SKM-1 treated with dmso at 0.1 percent for 144 hours (cell line): ENCODE data around the gene HNRNPA1.
"Not testable (repeated sequence)": the region's sequence is repeated elsewhere in the genome, so short reads cannot be mapped to it uniquely, and the experiment has no call there.

Experiments used
- DNase-seq: peaks from one replicate; lab custom pipeline; 2025; ENCODE audit not compliant: unreplicated experiment; lab: John Stamatoyannopoulos, UW

The HNRNPA1 gene

DNA sequence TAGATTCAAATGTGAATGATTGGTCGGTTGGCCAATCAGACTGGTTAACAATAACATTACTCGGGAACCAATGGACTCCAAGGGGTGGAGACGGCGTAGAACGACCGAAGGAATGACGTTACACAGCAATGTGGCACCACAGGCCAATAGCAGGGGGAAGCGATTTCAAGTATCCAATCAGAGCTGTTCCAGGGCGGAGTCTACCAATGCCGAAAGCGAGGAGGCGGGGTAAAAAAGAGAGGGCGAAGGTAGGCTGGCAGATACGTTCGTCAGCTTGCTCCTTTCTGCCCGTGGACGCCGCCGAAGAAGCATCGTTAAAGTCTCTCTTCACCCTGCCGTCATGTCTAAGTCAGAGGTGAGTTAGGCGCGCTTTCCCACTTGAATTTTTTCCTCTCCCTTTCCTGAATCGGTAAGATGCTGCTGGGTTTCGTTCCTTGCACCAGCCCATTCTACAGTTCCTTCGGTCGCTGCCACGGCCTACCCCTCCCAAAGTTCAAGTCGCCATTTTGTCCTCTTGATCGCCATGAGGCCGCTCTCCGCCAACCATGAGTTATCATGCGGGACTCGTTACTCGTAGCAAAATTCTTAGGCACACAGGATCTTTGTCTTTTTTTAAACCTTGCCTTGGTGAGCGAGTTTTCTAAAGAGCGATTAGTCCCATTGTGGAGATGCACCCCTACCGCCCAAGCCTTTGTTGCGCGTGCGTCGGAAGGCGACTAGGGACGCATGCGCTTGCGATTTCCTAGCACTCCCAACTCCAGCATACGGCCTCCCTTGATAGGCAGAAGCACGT lies at the start of gene HNRNPA1:
Gene HNRNPA1 (plus strand): TSS at position 259 of the 793 bp plus-strand sequence. CDS start 82 bp downstream, at position 341.
- peak; percentile 94 for DNase-seq

DNA sequence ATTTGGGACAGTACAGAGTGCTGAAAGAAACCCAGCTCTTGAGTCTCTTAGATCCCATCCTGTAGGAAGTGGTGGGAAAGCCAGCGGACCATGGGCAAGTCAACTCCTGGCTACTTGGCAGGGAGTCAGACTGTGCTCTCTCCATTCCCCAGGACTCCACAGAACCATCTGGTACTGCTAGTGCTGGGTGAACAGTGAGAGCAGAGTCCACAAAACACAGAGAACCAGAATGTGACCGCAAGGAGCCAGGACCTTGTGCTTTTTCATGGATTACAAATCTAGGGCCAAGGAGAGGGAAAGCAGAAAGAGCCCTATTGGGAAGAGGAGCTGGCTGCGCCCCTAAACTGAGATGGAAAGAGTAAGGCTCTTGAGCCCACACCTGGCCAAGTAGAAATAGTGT lies 49.3 kb upstream of the HNRNPA1 start:
- DNase-seq: not testable (repeated sequence)

DNA sequence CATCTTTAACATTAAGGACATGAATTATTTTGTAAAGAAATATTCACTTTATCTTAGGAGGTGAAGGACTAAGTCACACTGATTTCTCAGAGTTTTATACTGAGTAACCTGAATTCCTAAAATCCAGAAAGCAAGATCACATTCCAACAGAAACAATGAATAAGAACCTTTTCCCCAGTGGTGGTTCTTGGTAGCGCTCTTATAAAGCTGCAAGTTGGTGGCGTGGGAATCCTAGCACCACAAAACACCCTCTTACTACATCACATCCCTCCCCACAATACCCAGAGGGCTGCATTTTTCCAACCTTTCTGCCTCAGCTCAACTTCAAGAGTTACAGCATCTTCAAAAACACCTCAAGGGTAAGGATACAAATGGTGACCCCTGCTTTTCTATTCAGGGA lies 47.7 kb upstream of the HNRNPA1 start:
- no peak for DNase-seq

DNA sequence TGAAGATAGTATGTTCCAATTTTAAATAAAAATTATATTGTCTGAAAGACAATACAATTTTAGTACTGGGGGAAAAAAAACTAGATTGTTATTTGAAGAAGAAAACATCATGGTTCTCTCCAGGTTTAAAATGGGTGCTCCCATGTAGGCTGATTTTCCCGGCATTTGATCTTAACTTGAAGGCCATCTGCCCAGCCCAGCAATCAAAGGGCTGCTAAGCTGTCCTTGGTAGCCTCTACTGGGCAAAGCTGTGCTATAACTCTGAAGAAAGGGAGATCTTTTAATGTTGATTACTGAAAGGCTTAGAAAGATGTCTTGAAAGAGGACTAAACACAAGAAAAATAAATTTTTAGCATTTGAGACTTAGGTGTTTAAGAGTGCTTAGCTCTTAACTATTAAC lies 42.0 kb upstream of the HNRNPA1 start:
- no peak for DNase-seq

DNA sequence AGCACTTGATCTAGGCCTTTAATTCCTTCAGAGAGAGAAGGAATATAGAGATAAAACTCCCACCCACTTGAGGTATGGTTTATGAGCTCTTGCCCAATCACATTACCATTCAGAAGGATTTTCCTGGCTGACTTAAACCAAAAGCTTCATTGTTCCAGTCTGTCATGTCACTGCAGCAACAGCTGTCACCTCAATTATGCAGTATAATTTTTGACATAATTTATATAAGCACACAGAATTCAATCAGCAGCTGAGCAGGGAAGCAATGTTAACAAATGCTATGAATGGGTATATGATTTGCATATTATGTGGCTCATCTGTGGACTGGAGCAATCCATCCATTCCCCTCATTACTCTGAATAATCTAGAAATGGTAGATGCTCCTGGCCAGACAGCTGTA lies 40.9 kb upstream of the HNRNPA1 start:
- DNase-seq: no peak

DNA sequence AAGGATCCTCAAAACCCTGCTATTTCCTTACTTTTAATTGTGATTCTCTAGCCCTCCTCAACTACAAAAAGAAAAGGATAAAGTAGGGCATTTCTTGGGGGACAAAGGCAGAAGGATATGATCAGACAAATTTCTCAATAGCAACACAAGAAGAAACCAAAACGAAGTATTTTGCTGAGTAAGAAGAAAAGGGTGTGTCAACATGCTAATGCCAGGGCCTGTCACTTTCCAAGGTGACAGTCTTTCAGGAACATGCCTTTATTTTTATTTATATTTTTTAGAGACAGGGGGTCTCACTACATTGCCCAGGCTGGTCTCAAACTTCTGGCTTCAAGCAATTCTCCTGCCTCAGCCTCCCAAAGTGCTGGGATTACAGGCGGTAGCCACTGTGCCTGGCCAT lies 40.4 kb upstream of the HNRNPA1 start:
- no peak for DNase-seq

DNA sequence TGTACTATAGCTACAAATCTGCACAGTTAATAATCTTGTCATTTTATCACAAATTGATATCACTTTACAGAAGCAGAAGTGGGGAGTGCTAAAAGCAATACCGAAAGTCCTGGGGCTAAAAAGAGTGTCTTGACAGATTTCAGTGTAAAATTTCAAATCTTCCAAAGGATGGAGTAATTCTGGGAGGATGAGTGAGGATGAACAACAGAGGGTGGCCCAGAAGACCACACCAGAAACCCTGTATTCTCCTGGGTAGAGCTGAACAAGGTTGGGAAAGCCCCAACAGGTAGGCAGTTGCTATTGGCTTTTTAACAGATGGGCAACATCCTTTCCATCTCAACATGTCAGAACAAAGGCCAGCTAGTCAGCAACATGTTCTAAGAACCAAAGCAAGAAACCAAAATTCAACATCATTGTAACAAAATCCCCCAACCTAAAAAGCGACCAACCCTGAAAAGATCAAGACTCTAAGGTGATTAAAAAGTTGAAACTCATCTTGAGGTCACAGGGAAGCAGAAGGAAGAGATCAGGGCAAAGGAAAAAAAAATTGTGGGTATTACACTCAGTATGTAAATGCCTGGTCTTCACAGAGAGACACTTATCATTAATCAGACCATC lies 39.4 kb upstream of the HNRNPA1 start:
- no peak for DNase-seq

DNA sequence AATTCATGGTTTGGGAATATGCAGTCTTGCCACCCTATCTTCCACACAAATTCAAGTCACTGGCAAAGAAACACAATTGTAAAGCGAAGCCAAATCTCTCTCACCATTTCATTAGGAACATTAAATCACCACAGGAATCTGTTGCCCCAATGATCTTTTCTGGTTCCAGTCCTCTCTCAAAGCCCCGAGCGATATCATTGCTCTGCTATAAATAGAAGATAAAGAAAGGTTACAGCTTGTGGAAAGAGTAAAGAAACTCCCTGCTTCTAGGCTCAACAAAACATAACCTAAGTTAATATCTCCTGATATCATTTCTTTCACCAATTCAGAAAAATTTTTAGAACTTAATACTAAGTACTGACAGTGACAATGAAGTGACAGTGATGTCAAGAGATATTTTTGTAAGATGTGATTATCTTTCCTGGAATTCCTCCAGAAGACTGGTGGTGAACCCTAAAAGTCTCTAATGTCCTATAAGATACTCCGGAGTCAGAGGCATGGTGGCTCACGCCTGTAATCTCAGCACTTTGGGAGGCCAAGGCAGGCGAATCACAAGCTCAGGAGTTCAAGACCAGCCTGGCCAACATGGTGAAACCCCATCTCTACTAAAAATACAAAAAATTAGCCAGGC lies 34.4 kb upstream of the HNRNPA1 start:
- no peak for DNase-seq

DNA sequence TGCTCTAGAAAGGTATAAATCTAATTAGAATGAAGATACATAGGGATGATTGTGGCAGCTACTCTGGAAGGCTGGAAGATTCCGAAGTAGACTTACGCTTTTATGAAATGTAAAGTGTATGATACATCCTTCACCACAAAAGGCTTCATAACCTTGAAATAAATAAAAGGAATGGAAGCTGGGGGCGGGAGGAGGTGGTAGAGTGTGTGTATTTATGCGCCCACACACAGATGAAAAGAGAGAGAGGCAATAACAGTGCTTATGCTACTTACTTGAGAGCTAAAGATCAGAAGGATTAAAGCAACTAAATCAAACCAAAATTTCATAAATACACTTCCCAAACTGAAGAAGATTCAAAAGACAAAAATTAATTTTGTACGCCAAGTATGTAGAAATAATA lies 31.0 kb upstream of the HNRNPA1 start:
- no peak for DNase-seq

DNA sequence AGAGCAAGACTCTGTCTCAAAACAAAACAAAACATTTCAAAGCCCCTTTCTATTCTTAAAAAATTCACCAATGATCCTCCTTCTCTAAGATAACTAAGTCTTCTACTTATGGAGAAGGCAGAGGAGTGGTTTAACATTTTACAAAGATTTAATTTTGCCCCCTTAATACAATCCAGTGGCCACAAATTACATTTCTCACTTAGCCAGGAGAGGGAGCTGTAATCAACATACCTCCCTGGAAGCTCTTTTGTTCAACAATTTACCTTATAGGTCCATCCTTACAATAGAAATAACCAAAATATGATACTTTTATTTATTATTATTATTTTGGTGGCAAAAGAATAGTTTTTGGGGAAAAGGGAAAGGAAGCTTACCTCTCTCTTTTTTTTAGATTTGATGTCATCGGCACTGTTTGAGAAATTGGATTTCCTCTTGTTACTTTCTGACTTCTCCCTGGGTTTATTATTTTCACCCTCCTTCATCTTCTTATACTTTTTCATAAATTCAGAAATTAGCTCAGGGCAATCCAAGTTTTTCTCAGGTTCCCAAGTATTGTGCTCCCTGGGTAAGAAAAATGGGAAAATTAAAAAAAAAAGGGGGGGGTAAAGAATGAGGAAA lies 28.8 kb upstream of the HNRNPA1 start:
- peak; percentile 2 for DNase-seq

DNA sequence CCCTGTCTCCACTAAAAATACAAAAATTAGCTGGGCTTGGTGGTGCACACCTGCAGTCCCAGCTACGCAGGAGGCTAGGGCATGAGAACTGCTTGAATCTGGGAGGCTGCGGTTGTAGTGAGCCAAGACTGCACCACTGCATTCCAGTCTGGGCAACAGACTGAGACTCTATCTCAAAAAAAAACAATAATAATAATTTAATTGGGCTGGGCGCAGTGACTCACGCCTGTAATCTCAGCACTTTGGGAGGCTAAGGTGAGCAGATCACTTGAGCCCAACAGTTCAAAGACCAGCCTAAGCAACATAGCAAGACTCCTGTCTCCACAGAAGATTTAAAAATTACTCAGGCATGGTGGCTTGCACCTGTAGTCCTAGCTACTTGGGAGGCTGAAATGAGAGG lies 27.3 kb upstream of the HNRNPA1 start:
- DNase-seq: no peak

DNA sequence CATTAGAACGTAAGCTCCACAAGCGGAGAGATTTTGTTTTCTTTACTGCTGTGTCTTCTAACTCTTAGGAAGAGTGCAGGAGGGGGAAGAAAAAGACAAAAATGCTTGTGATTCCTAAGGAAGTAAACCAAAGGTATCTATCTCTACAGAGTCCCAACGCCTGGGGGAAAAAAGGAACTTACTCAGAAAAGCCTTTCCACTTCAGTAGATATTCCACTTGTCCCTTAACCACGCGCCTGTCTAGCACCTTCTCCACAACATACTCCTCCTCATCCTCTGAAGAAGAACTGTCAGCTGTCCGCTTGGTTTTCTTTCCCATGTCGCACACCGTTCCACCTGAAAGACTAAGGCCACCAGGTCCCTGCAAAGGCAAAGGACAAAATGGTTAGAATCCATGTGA lies 23.2 kb upstream of the HNRNPA1 start:
- DNase-seq: no peak

DNA sequence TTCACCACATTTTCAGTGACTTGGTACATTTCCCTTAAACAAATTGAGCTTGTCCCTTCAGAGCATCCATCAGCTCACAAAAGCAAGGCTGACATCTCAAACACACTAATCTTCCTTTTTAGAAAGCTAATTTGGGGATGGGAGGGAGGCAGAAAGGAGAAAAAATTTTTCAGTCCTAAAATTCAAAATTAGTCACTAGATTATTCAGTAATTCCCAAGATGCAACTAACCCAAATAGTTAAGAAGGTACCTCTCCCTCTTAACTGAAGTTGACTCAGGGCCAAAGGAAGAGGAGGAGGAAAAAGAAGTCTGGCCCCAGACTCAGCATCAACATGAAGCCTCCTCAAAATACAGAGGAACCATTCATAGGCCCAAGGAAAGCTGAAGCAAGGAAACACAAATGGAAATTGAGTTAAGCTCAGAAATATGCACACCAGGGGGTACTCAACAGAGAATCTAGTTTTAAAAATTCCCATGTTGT lies 22.3 kb upstream of the HNRNPA1 start:
- DNase-seq: no peak

DNA sequence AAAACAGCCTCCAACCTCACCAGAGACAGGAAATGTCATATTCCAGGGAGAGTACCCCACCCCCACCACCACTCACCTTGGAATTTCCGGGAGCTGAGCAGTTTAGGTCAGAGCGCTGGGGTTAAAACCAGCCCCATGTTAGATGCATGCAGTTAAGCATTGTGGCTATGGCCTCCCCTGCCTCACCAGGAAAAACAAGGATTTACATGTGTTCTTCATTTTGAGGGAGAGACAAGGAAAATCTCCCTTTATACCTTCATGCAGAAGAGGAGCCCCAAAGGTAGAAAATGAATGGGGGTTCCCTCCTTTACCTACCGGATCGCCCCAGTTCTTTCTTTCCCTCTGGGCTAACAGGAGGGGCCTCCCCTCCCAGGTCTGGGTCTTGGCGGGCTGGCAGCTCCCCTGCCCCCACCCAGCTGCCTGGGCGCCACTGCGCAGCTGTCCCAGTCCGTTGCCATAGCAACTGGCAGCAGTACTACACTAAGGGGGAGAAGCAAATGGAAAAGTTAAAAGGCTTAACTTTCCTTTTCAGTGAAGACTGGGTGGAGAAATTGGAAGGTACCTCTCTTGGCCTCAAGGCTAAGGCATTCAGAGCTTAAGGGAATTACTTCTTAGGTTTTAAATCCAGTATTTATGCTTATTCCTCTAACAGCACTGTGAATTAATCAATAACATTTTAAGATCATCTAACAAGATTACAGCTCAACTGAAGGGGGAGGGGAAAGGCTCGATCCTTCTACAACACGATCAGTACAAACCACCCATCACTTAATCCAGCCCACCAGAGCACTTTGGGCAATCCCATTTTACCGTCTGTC lies 21.1 kb upstream of the HNRNPA1 start:
- no peak for DNase-seq

DNA sequence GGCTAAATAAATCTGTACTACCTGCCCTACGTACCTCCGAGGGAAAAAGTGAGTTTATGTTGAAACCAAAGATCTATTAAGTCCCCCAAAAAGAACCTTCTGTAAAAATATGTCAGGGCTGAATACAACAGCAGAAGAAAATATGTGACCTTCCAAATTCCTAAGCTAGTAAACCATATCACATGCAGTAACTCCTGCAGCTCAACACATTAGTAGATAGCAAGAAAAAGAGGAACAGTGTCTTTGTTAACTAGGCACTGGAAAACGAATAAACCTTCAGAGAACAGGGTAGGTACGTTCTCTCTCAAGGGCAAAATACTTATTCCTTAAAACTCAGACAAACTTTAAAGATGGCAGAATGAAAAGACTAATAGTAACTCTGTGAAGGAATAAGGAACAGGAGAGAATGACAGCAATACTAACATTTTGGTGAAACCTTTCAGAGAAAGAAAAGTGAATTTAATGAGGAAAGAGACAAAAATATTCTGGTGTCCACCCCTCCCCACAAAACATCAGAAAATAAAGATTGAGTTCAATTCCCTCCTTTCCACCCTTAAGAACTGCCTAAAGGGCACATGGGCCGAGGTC lies 18.6 kb upstream of the HNRNPA1 start:
- no peak for DNase-seq

DNA sequence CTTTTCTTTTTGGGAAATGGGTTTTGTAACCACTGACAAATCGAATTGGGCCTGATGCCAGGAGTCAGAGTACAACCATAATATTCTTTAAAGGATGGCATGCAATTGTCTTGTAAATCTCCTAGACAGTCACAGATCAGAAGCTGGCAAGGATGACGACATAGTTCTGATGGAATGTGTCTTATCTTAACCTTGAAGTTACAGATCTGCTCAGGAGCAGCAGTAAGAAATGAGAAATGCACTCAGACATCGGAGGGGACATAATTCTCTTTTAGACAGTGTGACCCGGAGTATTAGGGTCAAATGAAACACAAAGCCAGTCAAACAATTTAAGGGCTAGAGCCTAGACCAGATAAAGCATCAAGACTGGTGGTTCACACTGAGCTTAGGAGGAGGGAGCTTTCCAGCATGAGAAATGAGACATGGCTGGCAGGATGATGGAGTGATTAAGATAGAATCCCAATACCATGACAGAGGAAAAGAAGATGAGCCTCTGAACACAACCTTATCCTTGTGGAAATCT lies 18.1 kb upstream of the HNRNPA1 start:
- no peak for DNase-seq

DNA sequence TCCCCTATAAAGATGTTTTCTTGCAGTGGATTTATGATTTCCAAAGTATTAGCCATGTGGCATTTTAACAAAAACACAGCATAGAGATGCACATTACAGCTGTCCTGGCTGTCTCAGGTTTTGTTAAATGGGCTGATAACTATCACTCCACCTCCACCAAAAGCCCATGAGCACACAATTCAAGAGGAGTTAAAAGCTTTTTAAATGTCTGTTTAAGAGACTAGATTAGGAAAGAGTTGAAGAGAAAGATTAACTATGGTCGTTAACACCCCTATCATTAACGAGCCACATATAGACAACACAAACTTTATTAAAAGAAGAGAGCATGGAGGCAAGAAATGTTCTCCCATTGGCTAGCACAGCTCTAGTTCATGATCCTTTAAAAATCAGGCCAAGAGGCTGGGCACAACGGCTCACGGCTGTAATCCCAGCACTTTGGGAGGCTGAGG lies 15.1 kb upstream of the HNRNPA1 start:
- no peak for DNase-seq

DNA sequence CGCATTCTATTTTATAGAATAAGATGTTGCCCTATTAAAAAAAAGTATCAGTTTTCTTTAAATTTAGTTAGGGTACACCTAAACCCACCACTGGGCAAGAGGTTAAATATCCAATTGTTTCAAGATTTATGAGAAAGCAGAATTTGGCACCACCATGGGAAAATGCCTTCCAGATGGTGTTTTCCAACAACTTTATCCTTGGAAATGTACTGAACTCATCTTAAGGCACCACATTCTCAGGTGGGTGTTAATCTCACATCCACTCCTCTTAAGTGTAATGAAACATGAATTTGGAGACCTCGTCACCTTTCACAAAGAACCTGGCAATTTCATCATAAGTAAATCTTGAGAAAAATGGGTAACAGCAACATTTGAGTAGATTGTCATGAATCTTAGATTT lies 13.7 kb upstream of the HNRNPA1 start:
- no peak for DNase-seq

DNA sequence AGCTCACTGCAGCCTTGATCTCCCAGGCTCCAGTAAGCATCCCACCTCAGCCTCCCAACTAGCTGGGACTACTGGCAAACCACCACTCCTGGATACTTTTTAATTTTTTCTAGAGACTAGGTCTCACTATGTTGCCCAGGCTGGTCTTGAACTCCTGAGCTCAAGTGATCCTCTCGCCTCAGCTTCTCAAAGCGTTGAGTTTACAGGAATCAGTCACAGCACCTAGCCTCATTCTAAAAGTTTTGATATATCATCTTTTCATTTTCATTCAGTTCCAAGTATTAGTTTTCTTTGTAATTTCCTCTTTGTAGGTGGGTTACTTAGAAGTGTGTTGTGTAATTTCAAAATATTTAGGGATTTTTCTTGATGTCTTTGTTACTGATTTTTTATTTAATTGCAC lies 10.2 kb upstream of the HNRNPA1 start:
- DNase-seq: no peak

DNA sequence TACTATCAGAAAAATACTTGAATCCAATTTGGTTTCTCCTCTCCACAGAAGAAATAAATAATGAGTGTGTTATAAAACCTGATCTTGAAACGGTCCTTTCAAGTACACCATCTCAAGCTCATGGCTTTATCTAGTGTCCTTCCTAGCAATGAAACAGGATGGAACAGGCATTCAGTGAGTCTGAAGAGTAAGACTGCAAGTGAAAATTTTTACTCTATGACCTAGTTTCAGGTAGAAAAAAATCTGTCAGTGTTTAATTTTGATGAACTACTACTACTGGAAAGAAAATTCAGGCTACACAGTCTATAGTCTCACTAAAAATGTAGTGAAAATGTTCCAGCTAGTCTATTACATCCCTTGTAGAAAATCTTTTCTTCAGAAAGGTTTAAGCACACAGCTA lies 8.3 kb upstream of the HNRNPA1 start:
- no peak for DNase-seq
